GM21529 (cell line): Measurements from ENCODE around the gene CIRBP.
A peak's percentile ranks its signal among the peaks of the same experiment; 100 is the strongest.

Source experiments
- ATAC-seq: cut with Tn5 transposase; IDR thresholded peaks from one replicate; pipeline ENCODE4 v1.9.1; 2021; ENCODE audit not compliant: unreplicated experiment

CIRBP gene

GRCh38 chr19:1266916-1267476, 2.1 kb upstream of the CIRBP start:
- peak; percentile 10 for ATAC-seq

GRCh38 chr19:1267477-1268225, 1.5 kb upstream of the CIRBP start:
- ATAC-seq = no peak

- no peak for ATAC-seq
Measured at GRCh38 chr19:1268226-1269064, 687 bp upstream of the CIRBP start.

GRCh38 chr19:1269478-1270212, 513 bp downstream of the CIRBP start:
- peak; percentile 13 for ATAC-seq

GRCh38 chr19:1270213-1270853, 1.2 kb downstream of the CIRBP start:
- ATAC-seq = no peak

- ATAC-seq = no peak
Measured at GRCh38 chr19:1270854-1271527, 1.9 kb downstream of the CIRBP start.

GRCh38 chr19:1271528-1272422, 2.6 kb downstream of the CIRBP start:
- no peak for ATAC-seq

GRCh38 chr19:1272423-1273262, 3.5 kb downstream of the CIRBP start:
- no peak for ATAC-seq

GRCh38 chr19:1273263-1274041, 4.3 kb downstream of the CIRBP start:
- ATAC-seq = no peak

GRCh38 chr19:1274081-1274851, 5.1 kb downstream of the CIRBP start:
- no peak for ATAC-seq

- ATAC-seq = no peak
Measured at GRCh38 chr19:1274852-1275259, 5.7 kb downstream of the CIRBP start.

- peak; percentile 64 for ATAC-seq
Measured at GRCh38 chr19:1275260-1275975, 6.3 kb downstream of the CIRBP start, which contains the start of gene FAM174C. Gene FAM174C (plus strand): TSS chr19:1275530. CDS start chr19:1275550, 20 bp downstream.

- ATAC-seq = no peak
Measured at GRCh38 chr19:1275976-1276627, 7.0 kb downstream of the CIRBP start.

- no peak for ATAC-seq
Measured at GRCh38 chr19:1276628-1277022, 7.5 kb downstream of the CIRBP start.

- ATAC-seq = no peak
Measured at GRCh38 chr19:1277061-1277460, 7.9 kb downstream of the CIRBP start.
